Gastrocnemius medialis (tissue), 4 donors: ENCODE results near the gene RAPGEF1.
A peak's percentile ranks its signal among the peaks of the same experiment; 100 is the strongest.

Experiments used
- POLR2A ChIP-seq, 2 donors: fragments of 450-650 bp; IDR thresholded peaks; one replicate each; pipeline ENCODE4 v1.6.1; 2017; ENCODE audit warnings: antibody characterized with exemption in 2 of 2, mild to moderate bottlenecking in 2 of 2, moderate library complexity in 2 of 2
- TF ChIP-seq, protein P1 (sequence below), 5 experiments: fragments of 450-650 bp in 3 of 5; fragments of 200-600 bp in 2 of 5; sonication (generic) in 2 of 5; IDR thresholded peaks in 4 of 5; conservative IDR thresholded peaks in 1 of 5; 1 replicate in 4 of 5; 2 replicates in 1 of 5; pipeline ENCODE4 v1.5.1; 2016 to 2019; ENCODE audit warnings: antibody characterized with exemption in 5 of 5, mild to moderate bottlenecking in 3 of 5, moderate library complexity in 3 of 5

DNA sequence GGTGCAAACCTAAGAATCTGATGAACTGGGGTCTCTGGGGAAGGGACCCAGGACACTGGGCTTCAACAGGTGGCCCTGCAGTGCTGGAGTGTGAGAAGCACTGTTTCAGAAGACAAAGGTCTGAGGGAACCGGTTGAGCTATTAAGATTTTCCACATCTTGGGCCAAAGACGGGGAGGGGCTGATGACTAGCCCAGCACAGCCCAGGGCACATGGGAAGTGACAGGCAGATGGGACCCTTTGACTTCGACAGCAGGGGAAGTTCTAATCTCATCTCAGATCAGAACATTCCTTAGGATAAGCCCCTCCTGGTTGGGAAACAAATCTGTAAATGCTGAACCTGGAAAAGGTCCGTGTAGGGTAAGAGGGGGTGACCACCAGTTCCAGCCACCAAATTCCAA lies 67.4 kb downstream of the RAPGEF1 start:
- TF ChIP-seq POLR2A (IDR thresholded peaks at IDR 0.05), result peak in 1 of 2 donors; percentile 42
- TF ChIP-seq, protein P1, sequence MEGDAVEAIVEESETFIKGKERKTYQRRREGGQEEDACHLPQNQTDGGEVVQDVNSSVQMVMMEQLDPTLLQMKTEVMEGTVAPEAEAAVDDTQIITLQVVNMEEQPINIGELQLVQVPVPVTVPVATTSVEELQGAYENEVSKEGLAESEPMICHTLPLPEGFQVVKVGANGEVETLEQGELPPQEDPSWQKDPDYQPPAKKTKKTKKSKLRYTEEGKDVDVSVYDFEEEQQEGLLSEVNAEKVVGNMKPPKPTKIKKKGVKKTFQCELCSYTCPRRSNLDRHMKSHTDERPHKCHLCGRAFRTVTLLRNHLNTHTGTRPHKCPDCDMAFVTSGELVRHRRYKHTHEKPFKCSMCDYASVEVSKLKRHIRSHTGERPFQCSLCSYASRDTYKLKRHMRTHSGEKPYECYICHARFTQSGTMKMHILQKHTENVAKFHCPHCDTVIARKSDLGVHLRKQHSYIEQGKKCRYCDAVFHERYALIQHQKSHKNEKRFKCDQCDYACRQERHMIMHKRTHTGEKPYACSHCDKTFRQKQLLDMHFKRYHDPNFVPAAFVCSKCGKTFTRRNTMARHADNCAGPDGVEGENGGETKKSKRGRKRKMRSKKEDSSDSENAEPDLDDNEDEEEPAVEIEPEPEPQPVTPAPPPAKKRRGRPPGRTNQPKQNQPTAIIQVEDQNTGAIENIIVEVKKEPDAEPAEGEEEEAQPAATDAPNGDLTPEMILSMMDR (IDR thresholded peaks at IDR 0.05 in 4 of 5, conservative IDR thresholded peaks at IDR 0.05 in 1 of 5), result no peak
